ENCODE data around the gene PDE8A.

DNA sequence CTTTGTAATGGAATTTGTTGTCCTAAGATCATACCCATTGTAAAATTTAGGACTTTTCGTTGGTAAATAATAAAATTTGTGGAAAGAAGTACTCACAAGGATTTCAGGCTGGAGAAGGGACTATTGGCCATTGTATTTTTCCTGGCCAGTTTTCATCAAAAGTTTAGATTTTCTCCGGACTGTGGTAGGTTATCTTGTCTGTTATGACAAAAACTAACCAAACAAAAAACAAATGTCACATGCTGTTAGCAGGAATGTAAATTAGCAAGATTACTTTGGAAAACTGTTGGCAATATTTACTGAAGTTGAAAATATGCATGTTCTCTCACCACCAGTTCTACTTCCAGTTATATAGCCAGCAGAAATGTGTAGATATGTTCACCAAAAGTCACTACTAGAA is 27.8 kb downstream of the PDE8A start:
- TF ChIP-seq, protein P1, sequence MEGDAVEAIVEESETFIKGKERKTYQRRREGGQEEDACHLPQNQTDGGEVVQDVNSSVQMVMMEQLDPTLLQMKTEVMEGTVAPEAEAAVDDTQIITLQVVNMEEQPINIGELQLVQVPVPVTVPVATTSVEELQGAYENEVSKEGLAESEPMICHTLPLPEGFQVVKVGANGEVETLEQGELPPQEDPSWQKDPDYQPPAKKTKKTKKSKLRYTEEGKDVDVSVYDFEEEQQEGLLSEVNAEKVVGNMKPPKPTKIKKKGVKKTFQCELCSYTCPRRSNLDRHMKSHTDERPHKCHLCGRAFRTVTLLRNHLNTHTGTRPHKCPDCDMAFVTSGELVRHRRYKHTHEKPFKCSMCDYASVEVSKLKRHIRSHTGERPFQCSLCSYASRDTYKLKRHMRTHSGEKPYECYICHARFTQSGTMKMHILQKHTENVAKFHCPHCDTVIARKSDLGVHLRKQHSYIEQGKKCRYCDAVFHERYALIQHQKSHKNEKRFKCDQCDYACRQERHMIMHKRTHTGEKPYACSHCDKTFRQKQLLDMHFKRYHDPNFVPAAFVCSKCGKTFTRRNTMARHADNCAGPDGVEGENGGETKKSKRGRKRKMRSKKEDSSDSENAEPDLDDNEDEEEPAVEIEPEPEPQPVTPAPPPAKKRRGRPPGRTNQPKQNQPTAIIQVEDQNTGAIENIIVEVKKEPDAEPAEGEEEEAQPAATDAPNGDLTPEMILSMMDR (IDR thresholded peaks at IDR 0.05; ENCODE audit: extremely low read depth in 1 of 2, insufficient read depth in 1 of 2, low read depth in 1 of 2, low read length in 2 of 2): no peak
- TF ChIP-seq EZH2 (IDR thresholded peaks at IDR 0.05; ENCODE audit: borderline replicate concordance, low read depth, low read length, severe bottlenecking): no peak
